C4-2B (cell line): ENCODE measurements around the gene CTDSPL.

ENCODE experiments used
- H3K27ac ChIP-seq: fragments of 450-650 bp; 2 replicates; pipeline ENCODE4 v1.5.1; 2017
- CTCF ChIP-seq: fragments of 450-650 bp; conservative IDR thresholded peaks from 2 replicates; pipeline ENCODE4 v1.5.1; 2017; ENCODE audit warnings: mild to moderate bottlenecking
- ZFX ChIP-seq: fragments of 450-650 bp; IDR thresholded peaks from 2 replicates; pipeline ENCODE4 v1.6.1; 2017

Gene CTDSPL

GRCh38 chr3:38004415-38005075 is 142.9 kb downstream of the CTDSPL start:
- no peak for TF ChIP-seq ZFX
- TF ChIP-seq CTCF, result peak; percentile 75
- no peak overlapping the region; the same call in 1 of the 2 replicates for H3K27ac ChIP-seq

- TF ChIP-seq CTCF, result no peak
- no peak for TF ChIP-seq ZFX
- no peak overlapping the region; the same call in 1 of the 2 replicates for H3K27ac ChIP-seq
These were observed 143.7 kb downstream of the CTDSPL start for GRCh38 chr3:38005076-38006020.

GRCh38 chr3:38006031-38006430 is 144.4 kb downstream of the CTDSPL start:
- no peak overlapping the region for H3K27ac ChIP-seq
- TF ChIP-seq ZFX (no peak), CTCF (no peak)

- no peak overlapping the region for H3K27ac ChIP-seq
- TF ChIP-seq CTCF (no peak), ZFX (no peak)
These were observed 144.8 kb downstream of the CTDSPL start for GRCh38 chr3:38006445-38006995.

- no peak overlapping the region for H3K27ac ChIP-seq
These were observed 146.0 kb downstream of the CTDSPL start for GRCh38 chr3:38007754-38008090.

GRCh38 chr3:38008191-38008701 is 146.6 kb downstream of the CTDSPL start:
- TF ChIP-seq CTCF (no peak), ZFX (no peak)
- H3K27ac ChIP-seq, result no peak overlapping the region

More at GRCh38 chr3:38007754-38008090, 146.0 kb downstream of the CTDSPL start:
- TF ChIP-seq ZFX (no peak), CTCF (no peak)
